NCI-H2227 treated with DMSO at 0.1 percent for 48 hours (cell line): ENCODE data around the gene CCDC92B.
"Not testable (repeated sequence)": the region's sequence is repeated elsewhere in the genome, so short reads cannot be mapped to it uniquely, and the experiment has no call there.

Experiments
- DNase-seq: peaks from one replicate; lab custom pipeline; 2025; lab: John Stamatoyannopoulos, UW

Gene CCDC92B

GRCh38 chr17:2749058-2749783 lies at the start of gene CCDC92B:
Gene CCDC92B (minus strand): TSS chr17:2749652. CDS start chr17:2735145, 14,507 bp downstream.
- peak; percentile 46 for DNase-seq

GRCh38 chr17:2798678-2799077 lies 49.2 kb upstream of the CCDC92B start:
- DNase-seq, result no peak

- DNase-seq, result no peak
These were observed 48.7 kb upstream of the CCDC92B start for GRCh38 chr17:2798188-2798587.

- no peak for DNase-seq
These were observed 48.2 kb upstream of the CCDC92B start for GRCh38 chr17:2797637-2798036.

GRCh38 chr17:2797226-2797625 lies 47.8 kb upstream of the CCDC92B start:
- no peak for DNase-seq

- no peak for DNase-seq
These were observed 47.0 kb upstream of the CCDC92B start, which contains the start of gene RAP1GAP2 for GRCh38 chr17:2796164-2797125. Gene RAP1GAP2 (plus strand): TSS chr17:2796438. CDS start chr17:2796528, 90 bp downstream.

- DNase-seq, result no peak
These were observed 46.1 kb upstream of the CCDC92B start for GRCh38 chr17:2795441-2796163.

GRCh38 chr17:2794111-2794803 lies 44.8 kb upstream of the CCDC92B start:
- no peak for DNase-seq

- DNase-seq, result no peak
These were observed 43.1 kb upstream of the CCDC92B start for GRCh38 chr17:2792366-2793169.

- DNase-seq, result no peak
These were observed 40.2 kb upstream of the CCDC92B start for GRCh38 chr17:2789700-2790099.

GRCh38 chr17:2786176-2786881 lies 36.9 kb upstream of the CCDC92B start:
- DNase-seq, result peak; percentile 84

GRCh38 chr17:2785376-2785775 lies 35.9 kb upstream of the CCDC92B start:
- DNase-seq, result not testable (repeated sequence)

GRCh38 chr17:2784864-2785263 lies 35.4 kb upstream of the CCDC92B start:
- no peak for DNase-seq

GRCh38 chr17:2783310-2784030 lies 34.0 kb upstream of the CCDC92B start:
- no peak for DNase-seq

GRCh38 chr17:2782055-2782454 lies 32.6 kb upstream of the CCDC92B start:
- no peak for DNase-seq

GRCh38 chr17:2781598-2781997 lies 32.1 kb upstream of the CCDC92B start:
- DNase-seq, result not testable (repeated sequence)

- no peak for DNase-seq
These were observed 31.5 kb upstream of the CCDC92B start for GRCh38 chr17:2780931-2781454.

GRCh38 chr17:2780256-2780655 lies 30.8 kb upstream of the CCDC92B start:
- DNase-seq, result no peak

GRCh38 chr17:2779545-2779944 lies 30.1 kb upstream of the CCDC92B start:
- DNase-seq, result no peak
